GM06990 (cell line): ENCODE results near the gene DCDC1.

Source experiments
- DNase-seq: peaks from one replicate; pipeline ENCODE4 v3.0.0-alpha.2; 2011; ENCODE audit not compliant: insufficient read length; ENCODE audit errors: extremely low read depth
- H3K27me3 ChIP-seq: replicated peaks from 2 replicates; pipeline ENCODE4 v1.6.0; 2011; ENCODE audit warnings: low read length; ENCODE audit not compliant: control insufficient read depth, insufficient read depth
- H3K36me3 ChIP-seq: 2 replicates; pipeline ENCODE4 v1.5.1; 2011; ENCODE audit warnings: low read length; ENCODE audit not compliant: control insufficient read depth, insufficient read depth
- H3K4me3 ChIP-seq: replicated peaks from 2 replicates; pipeline ENCODE4 v1.5.1; 2011; ENCODE audit warnings: low read depth, mild to moderate bottlenecking, control low read depth, low read length
- TF ChIP-seq, protein P1 (sequence below): IDR thresholded peaks from 2 replicates; pipeline ENCODE4 v1.5.1; 2011; ENCODE audit warnings: low read length, control low read depth, mild to moderate bottlenecking, inconsistent platforms; ENCODE audit not compliant: insufficient read depth, poor library complexity, severe bottlenecking

DCDC1 gene

DNA sequence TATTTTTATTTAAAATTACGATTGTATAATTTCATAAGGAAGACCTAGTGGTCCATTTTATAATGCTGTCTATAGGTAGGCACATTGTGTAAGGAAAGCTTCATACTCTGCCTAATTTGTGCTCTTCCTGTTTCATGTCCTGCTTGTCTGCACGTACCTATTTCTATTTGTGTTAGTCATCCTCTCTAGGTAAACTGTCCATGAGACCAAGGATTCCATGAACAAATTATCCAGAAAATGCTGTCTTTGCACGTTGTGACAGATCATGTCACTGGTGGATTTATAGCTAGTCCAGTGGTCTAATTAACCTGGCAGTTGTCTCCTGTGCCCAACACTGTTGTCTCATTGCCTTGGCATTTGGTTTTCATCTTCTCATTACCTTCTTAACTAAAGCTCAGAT is 44.8 kb upstream of the DCDC1 start:
- DNase-seq, result no peak
- Histone ChIP-seq H3K27me3 (no peaks in the 10 kb centered on the region), H3K36me3 (0 out of 2 replicates have a peak, but pooled peaks cover 2% of the 10 kb centered on the region), H3K4me3 (no peak overlapping the region)
- TF ChIP-seq, protein P1, sequence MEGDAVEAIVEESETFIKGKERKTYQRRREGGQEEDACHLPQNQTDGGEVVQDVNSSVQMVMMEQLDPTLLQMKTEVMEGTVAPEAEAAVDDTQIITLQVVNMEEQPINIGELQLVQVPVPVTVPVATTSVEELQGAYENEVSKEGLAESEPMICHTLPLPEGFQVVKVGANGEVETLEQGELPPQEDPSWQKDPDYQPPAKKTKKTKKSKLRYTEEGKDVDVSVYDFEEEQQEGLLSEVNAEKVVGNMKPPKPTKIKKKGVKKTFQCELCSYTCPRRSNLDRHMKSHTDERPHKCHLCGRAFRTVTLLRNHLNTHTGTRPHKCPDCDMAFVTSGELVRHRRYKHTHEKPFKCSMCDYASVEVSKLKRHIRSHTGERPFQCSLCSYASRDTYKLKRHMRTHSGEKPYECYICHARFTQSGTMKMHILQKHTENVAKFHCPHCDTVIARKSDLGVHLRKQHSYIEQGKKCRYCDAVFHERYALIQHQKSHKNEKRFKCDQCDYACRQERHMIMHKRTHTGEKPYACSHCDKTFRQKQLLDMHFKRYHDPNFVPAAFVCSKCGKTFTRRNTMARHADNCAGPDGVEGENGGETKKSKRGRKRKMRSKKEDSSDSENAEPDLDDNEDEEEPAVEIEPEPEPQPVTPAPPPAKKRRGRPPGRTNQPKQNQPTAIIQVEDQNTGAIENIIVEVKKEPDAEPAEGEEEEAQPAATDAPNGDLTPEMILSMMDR, result no peak

DNA sequence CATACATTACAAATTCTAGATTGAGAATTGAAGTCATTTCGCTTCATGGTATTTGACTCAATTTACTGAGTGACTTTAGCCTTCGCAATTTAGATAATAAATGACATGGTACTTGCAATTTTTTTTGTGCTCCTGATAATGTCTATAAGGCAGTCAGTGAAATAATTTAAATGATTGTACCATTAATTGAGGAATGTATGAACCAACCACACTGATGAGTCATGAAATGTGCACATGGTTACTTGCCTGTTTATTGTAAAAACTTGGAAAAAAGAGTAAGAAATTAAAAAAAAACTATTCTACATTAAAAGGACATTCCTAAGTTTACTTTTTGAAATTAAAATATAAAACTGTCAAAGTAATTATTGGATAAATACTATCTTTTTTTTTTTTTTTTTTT is 43.4 kb upstream of the DCDC1 start:
- DNase-seq, result no peak
- H3K27me3 ChIP-seq, result no peaks in the 10 kb centered on the region
- TF ChIP-seq, protein P1, result no peak
- no peak overlapping the region for H3K4me3 ChIP-seq
- H3K36me3 ChIP-seq, result 0 out of 2 replicates have a peak, but pooled peaks cover 2% of the 10 kb centered on the region

GRCh38 chr11:31408201-31408600 is 38.7 kb upstream of the DCDC1 start:
- TF ChIP-seq, protein P1, result no peak
- Histone ChIP-seq H3K36me3 (no peaks in the 10 kb centered on the region), H3K27me3 (no peaks in the 10 kb centered on the region), H3K4me3 (no peak overlapping the region)
- DNase-seq, result no peak

- H3K4me3 ChIP-seq, result no peak overlapping the region
Measured at GRCh38 chr11:31404614-31405013, 35.1 kb upstream of the DCDC1 start.

DNA sequence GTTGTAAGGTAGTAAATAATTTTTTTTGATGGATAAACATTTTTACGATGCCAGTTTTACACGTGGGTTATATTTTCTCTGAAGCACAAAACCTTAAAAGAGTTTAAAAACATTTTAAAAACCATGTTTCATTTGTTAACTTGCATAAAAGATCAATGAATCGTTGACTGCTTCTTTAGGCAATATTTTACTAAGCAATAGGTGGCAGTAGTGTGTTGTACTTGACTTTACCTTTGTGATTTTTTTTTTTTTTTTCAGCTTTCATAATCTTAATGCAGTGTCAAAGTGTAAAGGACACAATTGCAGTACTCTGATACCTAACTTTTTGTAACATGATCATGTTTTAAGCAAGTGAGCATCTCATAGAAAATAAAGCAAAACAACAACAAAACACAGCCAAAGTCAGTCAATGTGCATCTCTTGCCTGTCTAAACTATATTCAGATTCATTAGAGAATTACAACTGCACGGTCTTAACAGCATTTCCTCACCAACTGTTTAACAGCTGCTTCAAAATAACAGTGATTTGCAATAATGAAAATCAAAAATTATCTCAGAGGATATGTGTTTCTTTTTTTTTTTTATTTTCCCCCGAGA is 27.8 kb upstream of the DCDC1 start:
- TF ChIP-seq, protein P1, result peak; percentile 59
- no peak for DNase-seq
- no peak overlapping the region for H3K4me3 ChIP-seq
- no peaks in the 10 kb centered on the region for H3K36me3 ChIP-seq
- no peaks in the 10 kb centered on the region for H3K27me3 ChIP-seq

More at GRCh38 chr11:31404614-31405013, 35.1 kb upstream of the DCDC1 start:
- Histone ChIP-seq H3K27me3 (no peaks in the 10 kb centered on the region), H3K36me3 (no peaks in the 10 kb centered on the region)
- TF ChIP-seq, protein P1, result no peak
- DNase-seq, result no peak

GRCh38 chr11:31387379-31387778 is 17.8 kb upstream of the DCDC1 start:
- no peak overlapping the region for H3K4me3 ChIP-seq
- DNase-seq, result no peak
- TF ChIP-seq, protein P1, result no peak
- no peaks in the 10 kb centered on the region for H3K27me3 ChIP-seq
- H3K36me3 ChIP-seq, result no peaks in the 10 kb centered on the region; the same call in 1 of the 2 replicates
